Liver (tissue), 9 donors: ENCODE data around the gene OSBP2. TPM values are rescaled to one million over a fixed set of nuclear protein-coding genes. Genes with fewer than 3 reads are reported as not detected.
A peak's percentile ranks its signal among the peaks of the same experiment; 100 is the strongest.

Experiments used
- DNase-seq: peaks from one replicate; pipeline ENCODE4 v3.0.0-alpha.2; 2017; ENCODE audit warnings: low spot score
- H3K27ac ChIP-seq, 2 donors: one replicate each; pipeline ENCODE4 v1.7.0; 2013; ENCODE audit warnings: inconsistent platforms in 2 of 2, low read length in 2 of 2, control low read depth in 1 of 2, low read depth in 1 of 2, mild to moderate bottlenecking in 1 of 2
- H3K27me3 ChIP-seq, 4 donors: one replicate each; pipeline versions ENCODE4 v1.6.1 to v1.7.0; 2013; ENCODE audit warnings: low read length in 3 of 4, inconsistent platforms in 1 of 4, mild to moderate bottlenecking in 1 of 4, moderate library complexity in 1 of 4; ENCODE audit not compliant: control insufficient read depth in 4 of 4, insufficient read depth in 4 of 4
- H3K36me3 ChIP-seq, 4 donors: one replicate each; pipeline versions ENCODE4 v1.6.1 to v1.7.0; 2013; ENCODE audit warnings: low read length in 3 of 4, mild to moderate bottlenecking in 3 of 4, low read depth in 1 of 4, moderate library complexity in 1 of 4; ENCODE audit not compliant: control insufficient read depth in 4 of 4, insufficient read depth in 3 of 4
- H3K4me1 ChIP-seq, 4 donors: one replicate each; pipeline versions ENCODE4 v1.6.1 to v1.7.0; 2013; ENCODE audit warnings: low read length in 3 of 4, mild to moderate bottlenecking in 3 of 4, moderate library complexity in 1 of 4; ENCODE audit not compliant: control insufficient read depth in 4 of 4, insufficient read depth in 4 of 4
- H3K4me3 ChIP-seq, 3 donors: one replicate each; pipeline versions ENCODE4 v1.6.1 to v1.7.0; 2013; ENCODE audit warnings: low read length in 3 of 3, control low read depth in 1 of 3, low read depth in 1 of 3, mild to moderate bottlenecking in 1 of 3
- H3K9ac ChIP-seq, 2 donors: one replicate each; pipeline ENCODE4 v1.7.0; 2013; ENCODE audit warnings: low read length in 2 of 2, mild to moderate bottlenecking in 2 of 2, moderate library complexity in 2 of 2, control low read depth in 1 of 2, low read depth in 1 of 2
- H3K9me3 ChIP-seq, 4 donors: one replicate each; pipeline versions ENCODE4 v1.6.1 to v1.7.0; 2013; ENCODE audit warnings: low read length in 3 of 4; ENCODE audit not compliant: control insufficient read depth in 4 of 4
- EGR1 ChIP-seq, 2 donors: IDR thresholded peaks; 2 replicates each; pipeline ENCODE4 v1.6.1; 2016 to 2018; ENCODE audit warnings: antibody characterized with exemption in 2 of 2, low read depth in 2 of 2
- FOXA1 ChIP-seq: IDR thresholded peaks from 2 replicates; pipeline ENCODE4 v1.6.1; 2016; ENCODE audit warnings: antibody characterized with exemption
- HNF4A ChIP-seq, 2 donors: conservative IDR thresholded peaks; 2 replicates each; pipeline ENCODE4 v1.6.1; 2016; ENCODE audit warnings: antibody characterized with exemption in 2 of 2, mild to moderate bottlenecking in 2 of 2
- HNF4G ChIP-seq: IDR thresholded peaks from 2 replicates; pipeline ENCODE4 v1.6.1; 2016; ENCODE audit warnings: antibody characterized with exemption
- NR2F2 ChIP-seq: IDR thresholded peaks from 2 replicates; pipeline ENCODE4 v1.6.1; 2016; ENCODE audit warnings: antibody characterized with exemption
- RAD21 ChIP-seq, 2 donors: IDR thresholded peaks; 2 replicates each; pipeline ENCODE4 v1.6.1; 2016; ENCODE audit warnings: antibody characterized with exemption in 2 of 2, mild to moderate bottlenecking in 2 of 2
- REST ChIP-seq: IDR thresholded peaks from 2 replicates; pipeline ENCODE4 v1.6.1; 2016; ENCODE audit warnings: antibody characterized with exemption, mild to moderate bottlenecking
- SP1 ChIP-seq: IDR thresholded peaks from 2 replicates; pipeline ENCODE4 v1.6.1; 2018; ENCODE audit warnings: antibody characterized with exemption, mild to moderate bottlenecking
- YY1 ChIP-seq: IDR thresholded peaks from 2 replicates; pipeline ENCODE4 v1.6.1; 2016; ENCODE audit warnings: antibody characterized with exemption, mild to moderate bottlenecking
- ZBTB33 ChIP-seq: IDR thresholded peaks from 2 replicates; pipeline ENCODE4 v1.6.1; 2016; ENCODE audit warnings: antibody characterized with exemption
- WGBS: extraction: QIAGEN DNeasy Blood & Tissue Kit; methylation state at CpG from one replicate; pipeline ENCODE4 v1.1.7; 2013; 5-methylcytosine and 5-hydroxymethylcytosine counted together
- polyA plus RNA-seq, 2 donors: library from polyadenylated mRNA; stranded (reverse) in 1 of 2; unstranded in 1 of 2; fragments of 200-250 nt in 1 of 2; fragments of >200 nt in 1 of 2; fragmentation: Nextera tagmentation in 1 of 2; extraction: Ambion mirVana in 1 of 2; gene quantifications; one replicate each; pipeline versions ENCODE4 v1.2.1 to v1.2.3, GENCODE V29; 2013 to 2015
- total RNA-seq, 2 donors: library from RNA; depleted of rRNA; stranded (reverse); fragments of >200 nt; gene quantifications; one replicate each; pipeline ENCODE4 v1.2.3, GENCODE V29; 2014
- TF ChIP-seq, protein P1 (sequence below): IDR thresholded peaks from 2 replicates; pipeline ENCODE4 v1.6.1; 2016; ENCODE audit warnings: antibody characterized with exemption
- donor health status: healthy.
- donor health status: healthy.
- donor health status: healthy.
- donor health status: healthy.
- donor health status: healthy.

The OSBP2 gene
- total and polyA plus RNA-seq, 4 donors, result 0.43 to 192 (median 0.86) TPM

DNA sequence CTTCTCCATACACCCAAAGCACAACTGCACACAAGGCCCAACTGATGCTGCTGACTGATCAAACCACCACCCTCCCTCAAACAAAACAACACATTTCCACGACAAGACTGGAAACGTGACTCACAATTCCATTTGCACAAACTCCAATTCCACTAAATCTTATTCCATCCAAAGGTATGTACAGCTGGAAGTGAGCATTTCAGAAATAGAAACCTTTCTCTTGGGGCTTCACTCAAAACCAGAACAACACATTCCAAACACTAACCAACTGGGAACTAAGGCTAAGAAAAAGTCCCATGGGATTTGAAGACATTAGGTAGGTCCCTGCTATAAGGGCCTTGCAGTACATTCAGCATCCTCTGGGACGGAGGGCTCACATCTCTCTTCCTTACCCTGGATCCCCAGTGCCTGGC, 254.3 kb downstream of the OSBP2 start:
- WGBS, result 87% methylated on average over 3 of the region's 3 CpGs
- DNase-seq, result no peak
- H3K36me3 ChIP-seq, result peaks cover 8 to 68% (median 47%) of the 10 kb centered on the region in 4 donors
- no peak overlapping the region for H3K4me3 ChIP-seq
- no peak overlapping the region for H3K9ac ChIP-seq
- no peaks in the 10 kb centered on the region for H3K27me3 ChIP-seq
- H3K9me3 ChIP-seq, result no peaks in the 10 kb centered on the region
- TF ChIP-seq RAD21 (IDR thresholded peaks at IDR 0.05) (no peak), NR2F2 (no peak), EGR1 (IDR thresholded peaks at IDR 0.05; ENCODE audit: low read depth in 2 of 2) (no peak), SP1 (no peak), FOXA1 (no peak), HNF4A (conservative IDR thresholded peaks at IDR 0.05) (no peak), REST (no peak), ZBTB33 (no peak), HNF4G (no peak)
- TF ChIP-seq, protein P1, sequence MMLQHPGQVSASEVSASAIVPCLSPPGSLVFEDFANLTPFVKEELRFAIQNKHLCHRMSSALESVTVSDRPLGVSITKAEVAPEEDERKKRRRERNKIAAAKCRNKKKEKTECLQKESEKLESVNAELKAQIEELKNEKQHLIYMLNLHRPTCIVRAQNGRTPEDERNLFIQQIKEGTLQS, result no peak
- no peaks in the 10 kb centered on the region for H3K4me1 ChIP-seq
- no peak overlapping the region for H3K27ac ChIP-seq

DNA sequence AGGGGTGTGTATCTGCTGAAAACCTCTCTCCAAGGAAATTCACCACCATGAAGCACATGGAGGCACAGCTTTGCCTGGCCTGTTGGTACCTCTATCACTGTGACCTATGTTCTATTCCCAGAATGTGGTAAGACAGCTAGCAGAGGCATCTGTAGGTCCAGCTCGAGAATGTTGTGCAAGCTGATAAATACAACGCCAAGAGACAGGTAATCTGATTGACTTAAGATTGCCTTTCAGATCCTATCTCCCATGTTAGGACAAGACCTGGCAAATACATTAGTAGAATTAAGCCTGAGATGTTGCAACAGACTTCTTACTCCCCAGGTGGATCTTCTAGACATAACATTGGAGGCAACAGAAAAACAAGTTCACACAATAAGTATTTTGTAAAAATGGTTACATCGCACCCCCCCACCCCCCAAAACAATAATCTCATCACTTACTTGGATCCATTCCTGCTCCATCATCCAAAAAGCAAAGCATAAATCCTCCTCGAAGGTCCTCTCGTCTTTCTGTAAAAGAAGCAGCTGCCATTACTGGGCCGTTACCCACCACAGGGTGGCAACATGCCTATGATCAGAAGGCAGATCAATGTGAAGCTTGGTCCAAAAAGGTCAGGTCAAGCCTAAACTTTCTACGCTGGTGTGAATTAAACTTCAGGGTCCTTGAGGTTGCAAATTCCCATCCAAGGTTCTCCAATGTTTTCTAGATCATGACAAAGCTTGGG, 255.4 kb downstream of the OSBP2 start:
- WGBS, result 75% methylated on average over 7 of the region's 7 CpGs
- no peak overlapping the region for H3K27ac ChIP-seq
- H3K27me3 ChIP-seq, result no peaks in the 10 kb centered on the region
- no peak overlapping the region for H3K4me3 ChIP-seq
- no peaks in the 10 kb centered on the region for H3K9me3 ChIP-seq
- H3K9ac ChIP-seq, result no peak overlapping the region
- H3K36me3 ChIP-seq, result peaks cover 11 to 62% (median 39%) of the 10 kb centered on the region in 4 donors
- no peaks in the 10 kb centered on the region for H3K4me1 ChIP-seq
- TF ChIP-seq YY1 (no peak), EGR1 (IDR thresholded peaks at IDR 0.05; ENCODE audit: low read depth in 2 of 2) (no peak), RAD21 (IDR thresholded peaks at IDR 0.05) (peak; percentile 25 to 56), REST (no peak)
- TF ChIP-seq, protein P1, result no peak
- DNase-seq, result no peak
